Lower lobe of right lung (tissue), 2 donors: ENCODE data around the gene THSD4. TPM values are rescaled to one million over a fixed set of nuclear protein-coding genes. Genes with fewer than 3 reads are reported as not detected.

Experiments
- ATAC-seq, 2 donors: fragments of 200-7000 bp; cut with Tn5 transposase; one replicate each; pipeline ENCODE4 v1.9.1; 2020 to 2022; ENCODE audit warnings: mild to moderate bottlenecking in 2 of 2, moderate library complexity in 2 of 2
- DNase-seq: peaks from one replicate; pipeline ENCODE4 v3.0.0-alpha.2; 2020
- H3K27ac ChIP-seq: fragments of 200-600 bp; one replicate; pipeline ENCODE4 v1.8.0; 2022
- H3K27me3 ChIP-seq: fragments of 200-600 bp; one replicate; pipeline ENCODE4 v1.8.0; 2022; ENCODE audit warnings: low read depth
- H3K36me3 ChIP-seq: fragments of 200-600 bp; one replicate; pipeline ENCODE4 v1.8.0; 2022; ENCODE audit warnings: mild to moderate bottlenecking
- H3K4me1 ChIP-seq: fragments of 200-600 bp; one replicate; pipeline ENCODE4 v1.8.0; 2022
- H3K4me3 ChIP-seq: fragments of 200-600 bp; one replicate; pipeline ENCODE4 v1.8.0; 2022; ENCODE audit warnings: mild to moderate bottlenecking
- H3K9me3 ChIP-seq: fragments of 200-600 bp; one replicate; pipeline ENCODE4 v1.8.0; 2022
- CTCF ChIP-seq: fragments of 200-600 bp; IDR thresholded peaks from one replicate; pipeline ENCODE4 v1.8.0; 2022; ENCODE audit warnings: antibody characterized with exemption, mild to moderate bottlenecking
- intact Hi-C: fragments of 100-400 bp; cut with DNase I; formaldehyde crosslinking; loops from one replicate; pipeline ENCODE4 v1.11.0; 2022
- total RNA-seq: library from RNA; stranded (reverse); fragmentation: NEBNext Ultra II Directional; extraction: Animal tissue kit (Norgen Biotek cat#: 25700); gene quantifications from one replicate; pipeline ENCODE4 v1.2.1, GENCODE V29; 2021
- donor health status: DM: no; HTN: yes; CAD: no; lungs with severe emphysema.

The THSD4 gene
- total RNA-seq, 1 donor from 2014 or later, result 18.2 TPM

GRCh38 chr15:71733122-71733521 lies 617.9 kb downstream of the THSD4 start:
- Histone ChIP-seq H3K36me3 (peaks cover 4% of the 10 kb centered on the region), H3K9me3 (no peaks in the 10 kb centered on the region), H3K4me1 (no peaks in the 10 kb centered on the region), H3K27me3 (no peaks in the 10 kb centered on the region), H3K4me3 (no peak overlapping the region), H3K27ac (no peak overlapping the region)
- DNase-seq, result no peak
- intact Hi-C loops, result no loop called here
- ATAC-seq, result no peak
- TF ChIP-seq CTCF, result no peak

DNA sequence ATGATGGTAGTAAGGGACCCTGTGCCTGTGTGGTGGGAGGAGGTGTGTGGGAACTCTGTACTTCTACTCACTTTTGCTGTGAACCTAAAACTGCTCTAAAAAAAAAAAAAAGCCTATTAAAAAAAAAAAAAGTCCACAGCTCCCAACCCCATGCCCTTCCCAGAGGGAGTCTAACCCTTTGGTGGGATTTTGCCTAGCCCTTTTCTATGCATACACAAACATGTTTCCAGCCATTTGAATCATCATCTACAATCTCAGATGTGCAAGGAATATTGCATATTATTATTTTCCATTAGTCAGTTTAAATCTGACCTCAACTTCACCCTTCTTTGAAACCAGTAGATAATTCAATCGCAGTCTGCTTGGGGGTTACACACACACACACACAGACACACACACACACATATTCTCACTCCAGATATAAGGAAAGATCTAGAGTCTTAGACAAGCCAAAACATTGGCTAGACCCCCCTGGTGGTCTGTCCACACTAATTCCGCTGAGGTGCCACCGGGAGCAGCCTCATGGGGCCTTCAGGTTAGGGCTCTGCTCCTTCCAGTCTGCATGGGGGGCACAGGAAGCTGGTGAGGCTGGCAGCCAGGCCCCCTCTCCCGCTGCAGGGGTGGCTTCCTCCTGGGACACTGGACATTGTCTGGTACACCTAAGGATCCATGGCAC lies 619.6 kb downstream of the THSD4 start:
- TF ChIP-seq CTCF, result no peak
- Histone ChIP-seq H3K36me3 (peaks cover 8% of the 10 kb centered on the region), H3K4me3 (no peak overlapping the region), H3K27me3 (no peaks in the 10 kb centered on the region), H3K27ac (no peak overlapping the region), H3K4me1 (no peaks in the 10 kb centered on the region), H3K9me3 (no peaks in the 10 kb centered on the region)
- intact Hi-C loops, result no loop called here
- ATAC-seq (no peak), DNase-seq (no peak)

- no peak for TF ChIP-seq CTCF
- Histone ChIP-seq H3K36me3 (peaks cover 8% of the 10 kb centered on the region), H3K27ac (no peak overlapping the region), H3K27me3 (no peaks in the 10 kb centered on the region), H3K9me3 (no peaks in the 10 kb centered on the region), H3K4me3 (no peak overlapping the region), H3K4me1 (no peaks in the 10 kb centered on the region)
- DNase-seq (no peak), ATAC-seq (no peak)
- intact Hi-C loops, result no loop called here
Observed at GRCh38 chr15:71735385-71735757, 620.1 kb downstream of the THSD4 start.

GRCh38 chr15:71736286-71736947 lies 621.1 kb downstream of the THSD4 start:
- Histone ChIP-seq H3K27me3 (no peaks in the 10 kb centered on the region), H3K9me3 (no peaks in the 10 kb centered on the region), H3K4me1 (no peaks in the 10 kb centered on the region), H3K4me3 (no peak overlapping the region), H3K27ac (no peak overlapping the region), H3K36me3 (peaks cover 8% of the 10 kb centered on the region)
- no peak for TF ChIP-seq CTCF
- ATAC-seq, result no peak
- intact Hi-C loops, result no loop called here
- DNase-seq, result no peak

GRCh38 chr15:71737761-71738160 lies 622.5 kb downstream of the THSD4 start:
- no peaks in the 10 kb centered on the region for H3K4me1 ChIP-seq
- DNase-seq (no peak), ATAC-seq (no peak)
- no peak overlapping the region for H3K4me3 ChIP-seq
- no peak for TF ChIP-seq CTCF
- H3K27ac ChIP-seq, result no peak overlapping the region
- peaks cover 8% of the 10 kb centered on the region for H3K36me3 ChIP-seq
- intact Hi-C loops, result no loop called here
- H3K9me3 ChIP-seq, result no peaks in the 10 kb centered on the region
- no peaks in the 10 kb centered on the region for H3K27me3 ChIP-seq
